Uterus (tissue), 2 donors: ENCODE measurements around the gene SCO1.

Source experiments
- POLR2A ChIP-seq, 2 donors: fragments of 450-650 bp; IDR thresholded peaks; one replicate each; pipeline ENCODE4 v1.6.1; 2016; ENCODE audit warnings: antibody characterized with exemption in 2 of 2, mild to moderate bottlenecking in 1 of 2, moderate library complexity in 1 of 2
- TF ChIP-seq, protein P1 (sequence below), 4 experiments: fragments of 200-600 bp in 2 of 4; fragments of 450-650 bp in 2 of 4; sonication (generic) in 2 of 4; IDR thresholded peaks; one replicate each; pipeline ENCODE4 v1.5.1; 2016 to 2019; ENCODE audit warnings: antibody characterized with exemption in 4 of 4, mild to moderate bottlenecking in 2 of 4, moderate library complexity in 1 of 4

DNA sequence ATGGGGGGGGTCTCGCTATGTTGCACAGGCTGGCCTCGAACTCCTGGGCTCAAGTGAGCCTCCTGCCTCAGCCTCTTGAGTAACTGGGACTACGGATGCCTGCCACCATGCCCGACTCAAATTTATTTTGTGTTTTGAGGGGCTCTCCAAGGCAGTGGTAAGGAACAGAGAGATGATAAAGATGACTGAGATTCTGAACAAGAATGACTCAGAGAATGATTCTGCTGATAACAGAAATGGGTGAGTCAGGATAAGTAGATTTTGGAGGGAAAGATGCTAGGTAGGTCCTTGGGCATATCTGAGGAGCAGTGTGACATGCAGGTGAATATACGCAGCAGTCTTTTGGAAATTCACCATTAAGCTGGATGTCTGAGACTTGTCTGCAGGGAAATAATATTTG lies 29.9 kb upstream of the SCO1 start:
- TF ChIP-seq POLR2A (IDR thresholded peaks at IDR 0.05): no peak
- TF ChIP-seq, protein P1, sequence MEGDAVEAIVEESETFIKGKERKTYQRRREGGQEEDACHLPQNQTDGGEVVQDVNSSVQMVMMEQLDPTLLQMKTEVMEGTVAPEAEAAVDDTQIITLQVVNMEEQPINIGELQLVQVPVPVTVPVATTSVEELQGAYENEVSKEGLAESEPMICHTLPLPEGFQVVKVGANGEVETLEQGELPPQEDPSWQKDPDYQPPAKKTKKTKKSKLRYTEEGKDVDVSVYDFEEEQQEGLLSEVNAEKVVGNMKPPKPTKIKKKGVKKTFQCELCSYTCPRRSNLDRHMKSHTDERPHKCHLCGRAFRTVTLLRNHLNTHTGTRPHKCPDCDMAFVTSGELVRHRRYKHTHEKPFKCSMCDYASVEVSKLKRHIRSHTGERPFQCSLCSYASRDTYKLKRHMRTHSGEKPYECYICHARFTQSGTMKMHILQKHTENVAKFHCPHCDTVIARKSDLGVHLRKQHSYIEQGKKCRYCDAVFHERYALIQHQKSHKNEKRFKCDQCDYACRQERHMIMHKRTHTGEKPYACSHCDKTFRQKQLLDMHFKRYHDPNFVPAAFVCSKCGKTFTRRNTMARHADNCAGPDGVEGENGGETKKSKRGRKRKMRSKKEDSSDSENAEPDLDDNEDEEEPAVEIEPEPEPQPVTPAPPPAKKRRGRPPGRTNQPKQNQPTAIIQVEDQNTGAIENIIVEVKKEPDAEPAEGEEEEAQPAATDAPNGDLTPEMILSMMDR (IDR thresholded peaks at IDR 0.05): no peak
